OCI-LY3 (cell line): ENCODE results near the gene MARK2.

Source experiments
- CTCF ChIP-seq: fragments of 200-600, 300-600 bp; sonication (generic); IDR thresholded peaks from 2 replicates; pipeline ENCODE4 v1.5.1; 2014; ENCODE audit warnings: antibody characterized with exemption, low read length, low read depth
- EZH2phosphoT487 ChIP-seq: fragments of 200-600 bp; shearing (Covaris generic); IDR thresholded peaks from 2 replicates; pipeline ENCODE4 v1.6.1; 2018; ENCODE audit warnings: antibody characterized with exemption, mixed run types, low read depth

- no peak for TF ChIP-seq CTCF
- TF ChIP-seq EZH2phosphoT487: no peak
Observed at GRCh38 chr11:63804259-63804658, 34.7 kb upstream of the MARK2 start.
